ENCODE measurements around the gene PACSIN1. TPM values are rescaled to one million over a fixed set of nuclear protein-coding genes. Genes with fewer than 3 reads are reported as not detected.

Gene PACSIN1
- total RNA-seq, 1 experiment from 2014 or later = 7.0 TPM

DNA sequence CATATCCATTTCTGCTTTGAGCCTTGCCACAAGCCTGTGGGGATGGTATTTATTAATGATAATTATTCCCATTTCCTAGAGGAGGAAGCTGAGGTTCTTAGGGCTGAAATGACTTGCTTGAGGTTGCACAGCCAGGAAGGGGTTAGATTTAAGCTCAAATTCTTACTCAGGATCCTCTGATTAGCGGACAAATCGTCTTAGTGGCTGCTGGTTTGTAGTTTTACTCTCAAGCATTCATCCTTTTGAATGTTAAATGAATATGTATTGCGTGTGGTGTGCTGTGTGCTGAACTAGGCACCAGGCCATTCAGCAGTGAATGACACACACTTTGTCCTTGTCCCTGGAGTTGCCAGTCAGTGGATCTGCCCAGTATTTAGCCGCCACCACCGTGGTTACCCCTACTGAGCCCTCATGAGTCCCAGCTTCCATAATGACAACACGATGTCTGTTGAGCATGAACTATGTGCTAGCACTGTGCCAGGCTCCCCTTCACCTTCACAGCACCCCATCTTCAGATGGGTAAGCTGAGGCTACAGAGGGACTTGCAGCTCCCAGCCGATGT lies 10.0 kb downstream of the PACSIN1 start:
- no peaks in the 10 kb centered on the region for H4K20me1 ChIP-seq (ENCODE audit: control insufficient read depth, insufficient read depth, insufficient read length)
- H4K5ac ChIP-seq (ENCODE audit: insufficient read length, low read depth, low read length) = no peak overlapping the region
- no peak for DNase-seq
- H3T11ph ChIP-seq (ENCODE audit: low read length) = no peak overlapping the region
- H2BK120ac ChIP-seq (ENCODE audit: low read depth, low read length, poor library complexity, severe bottlenecking) = no peak overlapping the region
- H3K4me1 ChIP-seq (ENCODE audit: insufficient read depth, low read length) = no peaks in the 10 kb centered on the region; the same call in 1 of the 2 replicates
- whole genome bisulfite sequencing (ENCODE audit: extremely low coverage, insufficient read length, low lambda C conversion rate) = no CpG with 5 or more reads among the region's 7 CpGs
- Mint-ChIP-seq H3K27ac (no peak overlapping the region), H3K27me3 (ENCODE audit: low read depth) (peaks cover 1% of the 10 kb centered on the region; the same call in 1 of the 2 replicates), H3K36me3 (ENCODE audit: insufficient read depth in 1 of 3, low read depth in 3 of 3) (peaks cover 8 to 10% (median 8%) of the 10 kb centered on the region in 3 experiments; a peak in 6 of 7 replicates), H3K4me1 (peaks cover 7 to 23% of the 10 kb centered on the region in 2 experiments), H3K4me3 (no peak overlapping the region), H3K9me3 (peaks cover 10% of the 10 kb centered on the region in 2 experiments)
- no peak overlapping the region for H4K91ac ChIP-seq (ENCODE audit: insufficient read length, low read depth, low read length)
- H2BK5ac ChIP-seq (ENCODE audit: insufficient read length, low read length) = no peak overlapping the region
- H3K4ac ChIP-seq (ENCODE audit: low read depth, low read length) = no peak overlapping the region
- no peaks in the 10 kb centered on the region for H3K27me3 ChIP-seq (ENCODE audit: insufficient read depth, low read length)
- H3K18ac ChIP-seq (ENCODE audit: insufficient read length, low read depth, low read length) = no peak overlapping the region
- H2AFZ ChIP-seq (ENCODE audit: low read length) = no peak overlapping the region
- no peak overlapping the region for H3K4me2 ChIP-seq (ENCODE audit: insufficient read depth, insufficient read length, low read length)
- H3K9ac ChIP-seq (ENCODE audit: extremely low read depth, insufficient read length, low read length) = no peak overlapping the region
- no peaks in the 10 kb centered on the region for H3K79me2 ChIP-seq (ENCODE audit: insufficient read depth, low read length)
- no peaks in the 10 kb centered on the region for H3K9me3 ChIP-seq (ENCODE audit: control insufficient read depth, low read depth, low read length)
- no peak overlapping the region for H4K8ac ChIP-seq (replicated peaks; ENCODE audit: insufficient read length, low read depth, low read length)
- H3K56ac ChIP-seq (ENCODE audit: insufficient read length, low read depth, low read length) = no peak overlapping the region
- TF ChIP-seq, protein P1, sequence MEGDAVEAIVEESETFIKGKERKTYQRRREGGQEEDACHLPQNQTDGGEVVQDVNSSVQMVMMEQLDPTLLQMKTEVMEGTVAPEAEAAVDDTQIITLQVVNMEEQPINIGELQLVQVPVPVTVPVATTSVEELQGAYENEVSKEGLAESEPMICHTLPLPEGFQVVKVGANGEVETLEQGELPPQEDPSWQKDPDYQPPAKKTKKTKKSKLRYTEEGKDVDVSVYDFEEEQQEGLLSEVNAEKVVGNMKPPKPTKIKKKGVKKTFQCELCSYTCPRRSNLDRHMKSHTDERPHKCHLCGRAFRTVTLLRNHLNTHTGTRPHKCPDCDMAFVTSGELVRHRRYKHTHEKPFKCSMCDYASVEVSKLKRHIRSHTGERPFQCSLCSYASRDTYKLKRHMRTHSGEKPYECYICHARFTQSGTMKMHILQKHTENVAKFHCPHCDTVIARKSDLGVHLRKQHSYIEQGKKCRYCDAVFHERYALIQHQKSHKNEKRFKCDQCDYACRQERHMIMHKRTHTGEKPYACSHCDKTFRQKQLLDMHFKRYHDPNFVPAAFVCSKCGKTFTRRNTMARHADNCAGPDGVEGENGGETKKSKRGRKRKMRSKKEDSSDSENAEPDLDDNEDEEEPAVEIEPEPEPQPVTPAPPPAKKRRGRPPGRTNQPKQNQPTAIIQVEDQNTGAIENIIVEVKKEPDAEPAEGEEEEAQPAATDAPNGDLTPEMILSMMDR (conservative IDR thresholded peaks at IDR 0.05) = no peak
- no peak overlapping the region for H2AK5ac ChIP-seq (ENCODE audit: insufficient read length, low read length)
- H3K23me2 ChIP-seq (ENCODE audit: insufficient read length, low read depth, low read length, poor library complexity, severe bottlenecking) = no peaks in the 10 kb centered on the region
- H3K27ac ChIP-seq (ENCODE audit: insufficient read length, low read depth, low read length) = no peak overlapping the region
- no peak overlapping the region for H2BK15ac ChIP-seq (ENCODE audit: low read depth, low read length)
- H3K23ac ChIP-seq (ENCODE audit: insufficient read length, low read depth, low read length) = no peak overlapping the region
- no peak overlapping the region for H3K14ac ChIP-seq (ENCODE audit: insufficient read depth, low read length)
- H2BK20ac ChIP-seq (ENCODE audit: low read depth, low read length, poor library complexity, severe bottlenecking) = no peak overlapping the region
- no peaks in the 10 kb centered on the region for H3K79me1 ChIP-seq (ENCODE audit: insufficient read depth, low read depth, low read length, poor library complexity, severe bottlenecking)
- no peak overlapping the region for H2BK12ac ChIP-seq (ENCODE audit: insufficient read length, low read depth, low read length)
